Tongue (tissue), 2 donors: ENCODE data around the gene FGB. TPM values are rescaled to one million over a fixed set of nuclear protein-coding genes. Genes with fewer than 3 reads are reported as not detected.

Experiments
- DNase-seq: peaks from one replicate; pipeline ENCODE4 v3.0.0-alpha.2; 2015
- total RNA-seq: library from RNA; depleted of rRNA; stranded (reverse); fragments of >200 nt; gene quantifications from one replicate; pipeline ENCODE4 v1.2.3, GENCODE V29; 2014

FGB gene
- total RNA-seq = not detected

GRCh38 chr4:154562697-154563254 lies at the start of gene FGB:
FGB (plus strand) TSS chr4:154563011; CDS start chr4:154563019, 8 bp downstream.
- DNase-seq = no peak

GRCh38 chr4:154516318-154517029 lies 46.3 kb upstream of the FGB start:
- peak; percentile 28 for DNase-seq

GRCh38 chr4:154517591-154517990 lies 45.2 kb upstream of the FGB start:
- no peak for DNase-seq

GRCh38 chr4:154519214-154519613 lies 43.6 kb upstream of the FGB start:
- DNase-seq = no peak

- DNase-seq = no peak
These were observed 41.2 kb upstream of the FGB start for GRCh38 chr4:154521607-154522006.

GRCh38 chr4:154526151-154526550 lies 36.7 kb upstream of the FGB start:
- no peak for DNase-seq

- DNase-seq = no peak
These were observed 35.5 kb upstream of the FGB start for GRCh38 chr4:154527308-154527707.

GRCh38 chr4:154528869-154529268 lies 33.9 kb upstream of the FGB start:
- no peak for DNase-seq

- DNase-seq = peak; percentile 49
These were observed 32.9 kb upstream of the FGB start for GRCh38 chr4:154529728-154530519.

GRCh38 chr4:154534296-154534695 lies 28.5 kb upstream of the FGB start:
- no peak for DNase-seq

- DNase-seq = no peak
These were observed 20.4 kb upstream of the FGB start for GRCh38 chr4:154542271-154542879.

GRCh38 chr4:154545689-154546088 lies 17.1 kb upstream of the FGB start:
- no peak for DNase-seq

- DNase-seq = peak; percentile 99
These were observed 12.7 kb upstream of the FGB start, which contains the start of gene PLRG1 for GRCh38 chr4:154549894-154550790. PLRG1 (minus strand) TSS chr4:154550400; CDS start chr4:154550308, 92 bp downstream.

- DNase-seq = peak; percentile 87
These were observed 10.7 kb upstream of the FGB start for GRCh38 chr4:154551872-154552686.

GRCh38 chr4:154559141-154559493 lies 3.7 kb upstream of the FGB start:
- no peak for DNase-seq

- DNase-seq = peak; percentile 16
These were observed 3.1 kb upstream of the FGB start for GRCh38 chr4:154559494-154560418.

- DNase-seq = no peak
These were observed 2.4 kb upstream of the FGB start for GRCh38 chr4:154560419-154560801.

- DNase-seq = no peak
These were observed 2.0 kb upstream of the FGB start for GRCh38 chr4:154560824-154561231.

- no peak for DNase-seq
These were observed 1.5 kb downstream of the FGB start for GRCh38 chr4:154564311-154564710.

- DNase-seq = no peak
These were observed 2.9 kb downstream of the FGB start for GRCh38 chr4:154565704-154566103.
